ENCODE measurements around the gene B4GALT3. TPM values are rescaled to one million over a fixed set of nuclear protein-coding genes. Genes with fewer than 3 reads are reported as not detected.
A peak's percentile ranks its signal among the peaks of the same experiment; 100 is the strongest.

Gene B4GALT3
- polyA plus RNA-seq, 1 donor from 2014 or later, result 43.7 TPM

- Histone ChIP-seq H3K27me3 (ENCODE audit: insufficient read depth, low read depth, low read length) (no peaks in the 10 kb centered on the region), H3K9me2 (ENCODE audit: insufficient read depth, low read length) (no peaks in the 10 kb centered on the region), H4K20me1 (ENCODE audit: insufficient read depth) (no peaks in the 10 kb centered on the region), H3K4me2 (ENCODE audit: low read length) (no peak overlapping the region), H3K36me3 (ENCODE audit: insufficient read depth, low read length) (peaks cover 10% of the 10 kb centered on the region), H3K9me3 (ENCODE audit: low read length) (no peaks in the 10 kb centered on the region), H3K27ac (ENCODE audit: low read length) (no peak overlapping the region), H3K9ac (ENCODE audit: low read length) (no peak overlapping the region), H2AFZ (ENCODE audit: low read depth, low read length) (no peak overlapping the region), H3K4me3 (ENCODE audit: low read length) (no peak overlapping the region), H3K79me2 (replicated peaks; ENCODE audit: insufficient read depth, low read length) (no peaks in the 10 kb centered on the region), H3F3A (ENCODE audit: insufficient read depth, low read length, poor library complexity, severe bottlenecking) (no peaks in the 10 kb centered on the region)
- TF ChIP-seq EZH2 (IDR thresholded peaks at IDR 0.05; ENCODE audit: borderline replicate concordance, insufficient read depth, low read length, poor library complexity, severe bottlenecking) (no peak), REST (IDR thresholded peaks at IDR 0.05; ENCODE audit: borderline replicate concordance) (no peak), CTCF (IDR thresholded peaks at IDR 0.05; ENCODE audit: poor library complexity, severe bottlenecking) (no peak), POLR2AphosphoS5 (IDR thresholded peaks at IDR 0.05) (no peak), MXI1 (conservative IDR thresholded peaks at IDR 0.05; ENCODE audit: poor library complexity, severe bottlenecking) (no peak), EP300 (conservative IDR thresholded peaks at IDR 0.05; ENCODE audit: poor library complexity, severe bottlenecking) (no peak), RAD21 (conservative IDR thresholded peaks at IDR 0.05) (no peak), SMC3 (conservative IDR thresholded peaks at IDR 0.05; ENCODE audit: poor library complexity) (no peak), TAF1 (IDR thresholded peaks at IDR 0.05; ENCODE audit: low read depth) (no peak)
These were observed 37.1 kb upstream of the B4GALT3 start for GRCh38 chr1:161214369-161214768.

- H3K27me3 ChIP-seq (ENCODE audit: insufficient read depth, low read depth, low read length), result no peaks in the 10 kb centered on the region
- no peak overlapping the region for H2AFZ ChIP-seq (ENCODE audit: low read depth, low read length)
- no peak overlapping the region for H3K4me2 ChIP-seq (ENCODE audit: low read length)
- H3K9me2 ChIP-seq (ENCODE audit: insufficient read depth, low read length), result no peaks in the 10 kb centered on the region
- H3K27ac ChIP-seq (ENCODE audit: low read length), result no peak overlapping the region
- no peak overlapping the region for H3K9ac ChIP-seq (ENCODE audit: low read length)
- H3K9me3 ChIP-seq (ENCODE audit: low read length), result no peaks in the 10 kb centered on the region
- H3K4me3 ChIP-seq (ENCODE audit: low read length), result no peak overlapping the region
- H3K36me3 ChIP-seq (ENCODE audit: insufficient read depth, low read length), result peaks cover 13% of the 10 kb centered on the region
- TF ChIP-seq SMC3 (conservative IDR thresholded peaks at IDR 0.05; ENCODE audit: poor library complexity) (peak; percentile 86), REST (IDR thresholded peaks at IDR 0.05; ENCODE audit: borderline replicate concordance) (no peak), MXI1 (conservative IDR thresholded peaks at IDR 0.05; ENCODE audit: poor library complexity, severe bottlenecking) (no peak), CTCF (IDR thresholded peaks at IDR 0.05; ENCODE audit: poor library complexity, severe bottlenecking) (peak; percentile 87), RAD21 (conservative IDR thresholded peaks at IDR 0.05) (peak; percentile 83)
- no peaks in the 10 kb centered on the region for H4K20me1 ChIP-seq (ENCODE audit: insufficient read depth)
- no peaks in the 10 kb centered on the region for H3K79me2 ChIP-seq (replicated peaks; ENCODE audit: insufficient read depth, low read length)
- no peaks in the 10 kb centered on the region for H3F3A ChIP-seq (ENCODE audit: insufficient read depth, low read length, poor library complexity, severe bottlenecking)
These were observed 32.6 kb upstream of the B4GALT3 start for GRCh38 chr1:161209790-161210409.
